Measurements from ENCODE around the gene CACNG4. TPM values are rescaled to one million over a fixed set of nuclear protein-coding genes. Genes with fewer than 3 reads are reported as not detected.

CACNG4 gene
- total RNA-seq, 2 donors from 2014 or later = 0.37 TPM; not detected in 1

DNA sequence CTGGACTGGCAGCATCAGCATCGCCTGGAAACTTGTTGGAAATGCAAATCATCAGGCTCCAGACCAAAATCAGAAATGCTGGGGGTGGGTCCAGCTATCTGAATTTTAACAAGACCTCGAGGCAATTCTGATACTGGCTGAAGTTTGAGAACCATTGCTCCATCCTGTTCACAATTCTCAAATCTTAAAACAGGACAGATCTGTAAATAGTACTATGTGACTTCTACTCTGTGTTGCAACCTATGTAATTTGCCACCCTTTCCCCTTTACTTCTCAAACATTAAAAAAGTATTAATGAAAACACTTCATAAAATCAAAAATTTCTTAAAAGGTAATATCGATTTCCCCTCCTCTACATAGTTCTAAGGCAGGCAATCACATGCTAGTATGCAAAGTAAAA, 108.4 kb downstream of the CACNG4 start:
- intact Hi-C loops (cut with DNase I) = no loop called here
- DNase-seq = no peak
- no peak for ATAC-seq

DNA sequence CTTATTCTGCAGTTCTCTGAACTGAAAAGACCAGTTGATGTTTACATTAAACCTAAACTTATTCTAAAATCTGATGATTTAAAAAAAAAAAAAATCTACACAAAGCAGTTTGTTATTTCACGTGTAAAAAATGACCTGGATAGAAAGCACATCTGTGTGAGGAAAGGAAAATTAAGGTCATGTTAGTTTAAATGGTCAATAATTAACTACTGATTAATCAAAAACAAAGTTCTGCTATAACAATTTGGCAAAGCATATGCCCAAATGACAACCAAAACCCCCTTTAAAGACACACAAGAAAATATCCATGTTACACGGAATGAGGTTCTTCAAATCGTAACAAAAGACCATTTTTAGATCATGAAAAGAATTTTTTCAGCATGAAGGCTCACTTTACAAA, 110.3 kb downstream of the CACNG4 start:
- ATAC-seq (no peak), DNase-seq (no peak)
- intact Hi-C loops (cut with DNase I) = no loop called here

DNA sequence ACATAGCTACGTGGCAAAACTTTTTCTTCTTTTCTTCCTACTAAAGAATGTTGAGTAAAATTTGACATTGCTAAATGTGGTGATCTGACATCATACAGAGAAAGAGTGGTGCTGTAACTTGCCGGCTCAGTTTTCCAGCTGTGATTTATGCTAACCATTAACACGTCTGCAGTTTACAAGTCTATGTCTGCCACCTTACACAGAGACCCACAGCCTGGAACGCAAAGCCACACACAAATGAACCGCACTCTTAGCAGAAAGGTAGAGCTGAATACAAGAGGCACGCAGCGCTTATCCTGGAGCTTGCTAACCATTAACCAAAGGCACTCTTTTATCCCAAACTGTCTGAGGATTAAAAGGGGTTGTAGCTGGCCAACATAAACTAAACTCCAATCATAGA, 111.8 kb downstream of the CACNG4 start:
- DNase-seq (no peak), ATAC-seq (no peak)
- intact Hi-C loops (cut with DNase I) = no loop called here

DNA sequence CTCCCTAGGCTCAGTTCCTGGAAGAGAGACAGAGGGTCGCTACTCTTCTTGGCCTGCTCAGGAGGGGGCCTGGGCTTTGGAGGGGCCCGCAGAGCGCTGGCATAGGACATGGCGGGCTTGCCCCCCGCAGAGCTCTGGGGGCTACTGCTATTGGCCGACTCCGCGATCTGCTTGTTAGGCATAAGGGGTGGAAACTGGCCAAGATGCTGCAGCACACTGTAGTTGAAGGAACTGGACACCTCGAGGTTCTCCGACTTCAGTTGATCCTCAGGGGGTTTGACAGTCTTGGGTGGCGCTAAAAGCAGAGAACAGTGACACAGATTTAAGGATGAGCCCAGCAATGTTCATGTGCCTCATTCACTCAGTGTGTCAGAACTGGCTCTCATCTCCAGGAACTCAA, 113.8 kb downstream of the CACNG4 start:
- DNase-seq = no peak
- ATAC-seq = no peak

DNA sequence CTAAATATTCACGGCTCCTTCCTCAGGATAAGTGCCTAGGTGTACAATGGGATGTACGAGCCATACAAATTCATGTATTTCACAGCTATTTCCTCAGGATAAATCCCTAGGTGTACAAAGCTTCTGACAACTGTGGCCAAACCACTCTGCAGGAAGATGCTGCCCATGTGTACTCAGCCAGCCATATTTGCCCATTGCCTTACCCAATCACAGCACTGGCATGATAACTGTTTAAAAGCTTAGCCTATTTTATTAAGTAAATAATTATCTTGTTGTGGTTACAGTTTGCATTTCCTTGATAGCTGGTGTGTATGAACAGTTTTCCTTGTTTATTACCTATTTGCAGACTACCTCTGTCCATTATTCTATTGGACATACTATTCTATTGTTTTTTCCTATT, 115.0 kb downstream of the CACNG4 start:
- no peak for DNase-seq
- ATAC-seq = peak in 1 of 2 donors; percentile 21

More for the DNA sequence above, 113.8 kb downstream of the CACNG4 start:
- intact Hi-C loops (cut with DNase I) = no loop called here

DNA sequence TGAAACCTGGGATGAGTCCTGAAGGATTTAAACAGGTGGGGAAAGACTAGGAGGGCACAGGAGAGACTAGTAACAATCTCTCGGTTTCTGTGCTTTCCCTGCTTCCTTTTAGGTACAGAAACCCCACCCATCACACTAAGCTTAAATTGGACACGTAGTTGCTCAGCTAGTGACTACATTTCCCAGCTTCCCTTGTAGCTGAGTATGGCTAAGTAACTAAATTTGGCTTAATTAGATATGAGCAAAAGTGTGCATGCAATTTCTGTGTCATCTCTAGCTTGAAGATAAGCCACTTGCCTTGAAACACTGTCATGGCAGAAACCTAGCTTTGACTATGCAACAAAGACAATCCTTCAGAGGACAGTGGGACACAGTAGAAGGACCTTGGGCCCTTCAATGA, 116.3 kb downstream of the CACNG4 start:
- DNase-seq (no peak), ATAC-seq (peak in 1 of 2 donors; percentile 42)
- intact Hi-C loops (cut with DNase I) = no loop called here

More for the DNA sequence above, 115.0 kb downstream of the CACNG4 start:
- intact Hi-C loops (cut with DNase I) = no loop called here

DNA sequence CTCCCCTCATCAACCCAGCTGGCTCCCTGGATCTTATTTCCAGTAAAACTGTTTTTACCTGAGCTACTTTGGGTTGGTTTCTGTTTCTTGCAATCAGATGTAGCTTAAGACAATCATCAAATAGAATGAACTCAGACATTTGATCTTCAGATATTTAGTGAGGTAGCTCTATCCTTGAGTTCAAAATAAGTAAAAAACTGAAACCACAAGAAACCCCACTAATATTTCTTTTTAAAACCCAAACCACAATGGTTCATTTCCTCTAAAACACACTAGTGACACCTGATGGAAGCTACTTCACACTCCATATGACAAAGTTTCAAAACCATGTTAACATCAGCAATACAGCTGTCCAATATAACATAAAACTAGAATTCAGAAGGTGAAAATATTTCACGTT, 117.6 kb downstream of the CACNG4 start:
- DNase-seq (no peak), ATAC-seq (no peak)
- intact Hi-C loops (cut with DNase I) = no loop called here

Other genes starting within 250 kb of the CACNG4 start
- gene CACNG5, start 129.6 kb upstream of the CACNG4 start, total RNA-seq = not detected
- gene CACNG1, start 79.8 kb downstream of the CACNG4 start, total RNA-seq = not detected

Measured in left cardiac atrium (tissue), 4 donors.